AG09319 (cell line): ENCODE measurements around the gene VPS16.

Experiments
- DNase-seq: peaks from one replicate; pipeline ENCODE4 v3.0.0-alpha.2; 2010; ENCODE audit warnings: low read depth; ENCODE audit errors: extremely low read depth
- CTCF ChIP-seq: IDR thresholded peaks from 2 replicates; pipeline ENCODE4 v1.5.1; 2011; ENCODE audit warnings: low read depth, mild to moderate bottlenecking, inconsistent platforms, low read length, moderate library complexity

VPS16 gene

GRCh38 chr20:2902818-2903217 is 62.3 kb downstream of the VPS16 start:
- no peak for DNase-seq
- no peak for TF ChIP-seq CTCF

- TF ChIP-seq CTCF = no peak
- DNase-seq = no peak
These were observed 63.1 kb downstream of the VPS16 start for GRCh38 chr20:2903686-2904085.

- TF ChIP-seq CTCF = no peak
- no peak for DNase-seq
These were observed 67.0 kb downstream of the VPS16 start for GRCh38 chr20:2907519-2907918.

- no peak for DNase-seq
- TF ChIP-seq CTCF = no peak
These were observed 69.4 kb downstream of the VPS16 start for GRCh38 chr20:2909953-2910352.

GRCh38 chr20:2911200-2911599 is 70.7 kb downstream of the VPS16 start:
- no peak for DNase-seq
- TF ChIP-seq CTCF = no peak

- no peak for TF ChIP-seq CTCF
- no peak for DNase-seq
These were observed 73.6 kb downstream of the VPS16 start for GRCh38 chr20:2914160-2914559.
